Mucosa of stomach (tissue), 1 donor: ENCODE data around the gene RNLS.

Experiments used
- H3K27me3 ChIP-seq: one replicate; pipeline ENCODE4 v1.7.0; 2013; ENCODE audit warnings: mild to moderate bottlenecking, low read length; ENCODE audit not compliant: control insufficient read depth, insufficient read depth
- H3K36me3 ChIP-seq: one replicate; pipeline ENCODE4 v1.7.0; 2013; ENCODE audit warnings: low read length; ENCODE audit not compliant: control insufficient read depth, insufficient read depth
- H3K4me1 ChIP-seq: one replicate; pipeline ENCODE4 v1.7.0; 2013; ENCODE audit warnings: mild to moderate bottlenecking, low read length; ENCODE audit not compliant: control insufficient read depth, insufficient read depth
- H3K4me3 ChIP-seq: one replicate; pipeline ENCODE4 v1.7.0; 2013; ENCODE audit warnings: low read length
- H3K9ac ChIP-seq: one replicate; pipeline ENCODE4 v1.7.0; 2013; ENCODE audit warnings: mild to moderate bottlenecking, low read length, moderate library complexity
- H3K9me3 ChIP-seq: one replicate; pipeline ENCODE4 v1.7.0; 2013; ENCODE audit warnings: mild to moderate bottlenecking, low read length, moderate library complexity; ENCODE audit not compliant: control insufficient read depth
- donor health status: Pancreatic carcinoma.

RNLS gene

GRCh38 chr10:88243836-88244730 lies 339.0 kb downstream of the RNLS start:
- Histone ChIP-seq H3K4me1 (peaks cover 19% of the 10 kb centered on the region), H3K9me3 (no peaks in the 10 kb centered on the region), H3K9ac (no peak overlapping the region), H3K27me3 (no peaks in the 10 kb centered on the region), H3K4me3 (no peak overlapping the region), H3K36me3 (no peaks in the 10 kb centered on the region)

GRCh38 chr10:88243202-88243744 lies 339.8 kb downstream of the RNLS start:
- Histone ChIP-seq H3K9ac (no peak overlapping the region), H3K27me3 (no peaks in the 10 kb centered on the region), H3K36me3 (no peaks in the 10 kb centered on the region), H3K9me3 (no peaks in the 10 kb centered on the region), H3K4me3 (no peak overlapping the region), H3K4me1 (peaks cover 19% of the 10 kb centered on the region)

GRCh38 chr10:88241501-88241900 lies 341.6 kb downstream of the RNLS start:
- H3K9me3 ChIP-seq = no peaks in the 10 kb centered on the region
- H3K36me3 ChIP-seq = no peaks in the 10 kb centered on the region
- peaks cover 22% of the 10 kb centered on the region for H3K4me1 ChIP-seq
- no peak overlapping the region for H3K4me3 ChIP-seq
- no peaks in the 10 kb centered on the region for H3K27me3 ChIP-seq
- no peak overlapping the region for H3K9ac ChIP-seq

- Histone ChIP-seq H3K9ac (no peak overlapping the region), H3K4me3 (no peak overlapping the region), H3K27me3 (no peaks in the 10 kb centered on the region), H3K4me1 (peaks cover 31% of the 10 kb centered on the region), H3K36me3 (no peaks in the 10 kb centered on the region), H3K9me3 (no peaks in the 10 kb centered on the region)
These were observed 343.9 kb downstream of the RNLS start for GRCh38 chr10:88239212-88239611.

- H3K4me3 ChIP-seq = no peak overlapping the region
- no peaks in the 10 kb centered on the region for H3K9me3 ChIP-seq
- no peak overlapping the region for H3K9ac ChIP-seq
- no peaks in the 10 kb centered on the region for H3K36me3 ChIP-seq
- H3K27me3 ChIP-seq = no peaks in the 10 kb centered on the region
- peaks cover 31% of the 10 kb centered on the region for H3K4me1 ChIP-seq
These were observed 344.6 kb downstream of the RNLS start for GRCh38 chr10:88238615-88238914.

- Histone ChIP-seq H3K9me3 (no peaks in the 10 kb centered on the region), H3K4me3 (no peak overlapping the region), H3K9ac (no peak overlapping the region), H3K36me3 (no peaks in the 10 kb centered on the region), H3K4me1 (peaks cover 26% of the 10 kb centered on the region), H3K27me3 (no peaks in the 10 kb centered on the region)
These were observed 345.1 kb downstream of the RNLS start for GRCh38 chr10:88237896-88238614.

- H3K27me3 ChIP-seq = no peaks in the 10 kb centered on the region
- no peaks in the 10 kb centered on the region for H3K36me3 ChIP-seq
- H3K9me3 ChIP-seq = no peaks in the 10 kb centered on the region
- H3K4me3 ChIP-seq = no peak overlapping the region
- H3K4me1 ChIP-seq = peaks cover 37% of the 10 kb centered on the region
- no peak overlapping the region for H3K9ac ChIP-seq
These were observed 346.9 kb downstream of the RNLS start for GRCh38 chr10:88236121-88236743.

GRCh38 chr10:88234297-88234696 lies 348.8 kb downstream of the RNLS start:
- Histone ChIP-seq H3K4me1 (peaks cover 37% of the 10 kb centered on the region), H3K9ac (no peak overlapping the region)

GRCh38 chr10:88233870-88234269 lies 349.2 kb downstream of the RNLS start:
- peaks cover 37% of the 10 kb centered on the region for H3K4me1 ChIP-seq
- H3K9me3 ChIP-seq = no peaks in the 10 kb centered on the region
- H3K9ac ChIP-seq = no peak overlapping the region

More at GRCh38 chr10:88234297-88234696, 348.8 kb downstream of the RNLS start:
- no peaks in the 10 kb centered on the region for H3K9me3 ChIP-seq
- no peaks in the 10 kb centered on the region for H3K36me3 ChIP-seq
- H3K27me3 ChIP-seq = no peaks in the 10 kb centered on the region
- no peak overlapping the region for H3K4me3 ChIP-seq

GRCh38 chr10:88232983-88233543 lies 350.1 kb downstream of the RNLS start:
- Histone ChIP-seq H3K36me3 (no peaks in the 10 kb centered on the region), H3K9me3 (no peaks in the 10 kb centered on the region), H3K4me3 (no peak overlapping the region), H3K4me1 (peaks cover 37% of the 10 kb centered on the region), H3K27me3 (no peaks in the 10 kb centered on the region), H3K9ac (no peak overlapping the region)

More at GRCh38 chr10:88233870-88234269, 349.2 kb downstream of the RNLS start:
- Histone ChIP-seq H3K27me3 (no peaks in the 10 kb centered on the region), H3K36me3 (no peaks in the 10 kb centered on the region), H3K4me3 (no peak overlapping the region)

- Histone ChIP-seq H3K9ac (no peak overlapping the region), H3K4me3 (no peak overlapping the region), H3K9me3 (no peaks in the 10 kb centered on the region), H3K36me3 (no peaks in the 10 kb centered on the region), H3K27me3 (no peaks in the 10 kb centered on the region), H3K4me1 (peaks cover 39% of the 10 kb centered on the region)
These were observed 350.9 kb downstream of the RNLS start for GRCh38 chr10:88232029-88232895.
